Stimulated activated CD8-positive, alpha-beta memory T cell treated with anti-CD3 and anti-CD28 coated beads, Interleukin-2, amount 100 ng/mL, for 1 hour (primary cell): Measurements from ENCODE around the gene OPTC.

Experiments
- DNase-seq, 2 donors: peaks; one replicate each; pipeline ENCODE4 v3.0.0-alpha.2; 2020; ENCODE audit warnings: low read depth in 2 of 2

OPTC gene

GRCh38 chr1:203536575-203536974, 42.6 kb downstream of the OPTC start:
- no peak for DNase-seq

GRCh38 chr1:203536980-203537455, 43.1 kb downstream of the OPTC start:
- DNase-seq: no peak

DNA sequence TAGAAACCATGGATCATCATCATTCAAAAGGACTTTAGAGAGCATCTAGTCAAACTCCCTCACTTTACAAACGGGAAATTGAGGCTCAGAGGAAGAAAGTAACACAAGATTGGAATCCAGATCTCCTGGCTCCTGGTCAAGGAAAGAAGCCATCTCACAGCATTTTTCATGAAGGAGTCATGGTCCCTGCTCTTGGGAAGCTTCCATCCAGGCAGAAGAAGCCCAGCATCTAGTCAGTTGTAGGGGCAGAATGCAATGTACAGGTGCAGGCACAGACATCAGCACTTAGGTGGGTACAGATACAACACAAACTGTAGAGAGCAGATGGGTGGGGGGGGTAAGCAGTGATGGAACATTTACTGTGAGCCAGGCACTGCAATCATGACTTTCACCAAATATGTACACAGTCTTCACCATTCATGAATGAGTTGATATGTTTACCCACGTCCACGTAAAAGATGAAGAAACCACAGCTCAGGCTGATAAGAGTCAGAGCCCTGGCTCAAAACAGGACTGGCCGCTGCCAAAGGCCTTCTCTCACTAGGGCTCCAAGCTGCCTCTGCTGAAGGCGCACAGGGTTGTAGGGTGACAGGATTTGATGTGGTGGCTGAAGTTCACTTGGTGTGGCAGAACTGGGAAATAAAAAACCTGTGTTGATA, 44.0 kb downstream of the OPTC start:
- no peak for DNase-seq

- DNase-seq: no peak
These were observed 44.8 kb downstream of the OPTC start for GRCh38 chr1:203538726-203539125.

DNA sequence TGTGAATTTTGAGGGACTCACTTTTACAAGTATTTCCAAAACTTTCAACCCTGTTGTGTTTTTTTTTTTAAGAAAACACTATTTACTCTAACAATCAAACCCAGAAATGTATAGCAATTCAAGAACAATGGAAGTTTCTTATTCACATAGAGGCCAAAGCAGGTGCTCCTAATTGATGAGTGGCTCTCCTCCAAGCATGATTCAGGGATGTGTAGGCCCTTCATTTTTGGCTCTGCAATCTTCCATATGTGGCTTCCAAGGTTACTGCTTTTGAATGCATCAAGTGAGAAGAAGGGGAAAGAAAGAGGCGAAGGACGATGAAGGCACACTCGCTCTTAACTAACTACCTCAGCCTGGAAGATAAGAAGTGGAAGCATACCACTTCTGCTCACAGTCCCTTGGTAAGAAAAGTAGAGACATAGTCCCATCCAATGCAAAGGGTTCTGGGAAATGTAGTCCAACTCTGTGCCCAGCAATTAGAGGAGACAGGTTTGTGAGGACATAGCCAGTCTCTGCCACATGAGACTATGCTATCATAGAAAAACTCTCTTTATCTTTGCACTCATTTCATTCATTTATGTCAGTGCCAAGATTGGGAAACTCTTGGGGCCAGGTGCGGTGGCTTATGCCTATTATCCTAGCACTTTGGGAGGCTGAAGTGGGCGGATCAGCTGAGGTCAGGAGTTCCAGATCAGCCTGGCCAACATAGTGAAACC, 46.0 kb downstream of the OPTC start:
- no peak for DNase-seq

- no peak for DNase-seq
These were observed 50.5 kb downstream of the OPTC start for GRCh38 chr1:203544485-203544884.

DNA sequence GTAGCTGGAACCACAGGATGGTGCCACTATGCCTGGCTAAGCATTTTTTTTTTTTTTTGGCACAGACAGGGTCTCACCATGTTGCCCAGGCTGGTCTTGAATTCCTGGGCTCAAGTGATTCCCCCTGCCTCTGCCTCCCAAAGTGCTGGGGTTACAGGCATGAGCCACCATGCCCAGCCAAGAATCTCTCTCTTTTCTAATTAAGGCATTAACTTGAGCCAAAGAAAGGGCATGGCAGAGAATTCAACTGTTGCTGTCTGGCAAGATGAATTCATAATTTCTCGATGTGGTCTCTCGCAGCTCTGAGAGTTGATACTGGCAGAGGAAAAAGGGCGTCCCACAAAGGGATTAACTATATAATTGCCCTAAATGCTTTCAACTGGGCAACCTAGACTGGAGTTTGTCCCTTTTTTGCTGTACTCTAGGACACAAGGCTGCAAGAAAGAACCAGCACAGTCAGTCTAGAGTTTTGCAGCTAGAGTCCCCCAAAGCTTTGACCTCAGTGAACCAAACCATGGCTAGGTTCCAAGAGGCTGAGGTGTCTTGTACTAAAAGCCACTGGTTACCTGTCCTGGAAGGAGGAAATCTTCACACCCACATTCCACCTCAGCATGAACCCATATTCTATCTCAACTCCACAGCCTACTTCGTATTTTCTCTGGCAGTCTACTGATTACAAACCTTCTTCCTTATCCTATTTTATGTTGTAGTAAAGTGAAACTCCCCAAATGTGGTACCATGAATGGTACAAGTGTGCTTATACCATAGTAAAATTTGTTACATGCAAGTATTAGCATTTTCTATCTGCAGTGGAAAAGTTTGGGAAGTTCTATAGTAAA, 51.2 kb downstream of the OPTC start:
- DNase-seq: no peak

- DNase-seq: no peak
These were observed 52.3 kb downstream of the OPTC start for GRCh38 chr1:203546274-203546673.

DNA sequence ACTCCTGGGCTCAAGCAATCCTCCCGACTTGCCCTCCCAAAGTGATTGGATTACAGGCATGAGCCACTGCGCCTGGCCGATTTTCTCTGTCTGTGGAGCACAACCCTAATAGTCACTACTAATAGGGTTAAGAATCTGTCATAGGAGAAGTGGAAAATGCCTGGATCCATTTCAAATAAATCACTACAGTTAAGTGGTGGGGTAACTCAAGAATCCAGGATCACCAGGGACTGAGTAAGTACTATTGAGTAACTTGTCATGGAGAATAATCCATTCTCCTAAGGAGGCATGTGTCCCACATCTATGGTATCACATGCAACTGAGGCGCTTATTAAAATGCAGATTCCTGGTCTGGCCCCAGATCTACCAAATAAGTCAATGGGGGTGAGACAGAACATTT, 53.2 kb downstream of the OPTC start:
- DNase-seq: no peak

DNA sequence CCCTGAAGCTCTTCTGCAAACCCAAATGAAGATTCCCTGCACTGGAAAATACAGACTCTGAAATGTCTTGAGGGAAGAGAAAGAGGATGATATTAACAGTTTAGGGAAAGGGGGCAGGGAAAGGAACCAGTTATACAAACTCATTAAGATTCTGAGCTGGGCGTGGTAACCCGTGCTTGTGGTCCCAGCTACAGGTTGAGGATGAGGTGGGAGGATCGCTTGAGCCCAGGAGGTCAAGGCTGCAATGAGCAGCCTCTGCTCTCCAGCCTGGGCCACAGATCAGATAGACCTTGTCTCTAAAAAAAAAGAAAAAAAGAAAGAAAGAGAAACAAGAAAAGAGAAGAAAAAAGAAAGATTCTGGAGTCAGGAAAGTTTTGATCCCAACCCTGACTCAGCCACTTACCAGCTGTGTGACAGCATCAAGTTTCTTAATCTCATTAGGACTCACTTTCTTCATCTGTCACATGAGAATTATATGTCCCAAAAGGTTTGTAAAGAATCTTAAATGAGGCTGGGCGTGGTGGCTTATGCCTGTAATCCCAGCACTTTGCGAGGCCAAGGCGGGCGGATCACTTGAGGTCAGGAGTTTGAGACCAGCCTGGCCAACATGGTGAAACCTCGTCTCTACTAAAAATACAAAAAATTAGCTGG, 53.9 kb downstream of the OPTC start:
- no peak for DNase-seq

- no peak for DNase-seq
These were observed 54.9 kb downstream of the OPTC start for GRCh38 chr1:203548892-203549291.

DNA sequence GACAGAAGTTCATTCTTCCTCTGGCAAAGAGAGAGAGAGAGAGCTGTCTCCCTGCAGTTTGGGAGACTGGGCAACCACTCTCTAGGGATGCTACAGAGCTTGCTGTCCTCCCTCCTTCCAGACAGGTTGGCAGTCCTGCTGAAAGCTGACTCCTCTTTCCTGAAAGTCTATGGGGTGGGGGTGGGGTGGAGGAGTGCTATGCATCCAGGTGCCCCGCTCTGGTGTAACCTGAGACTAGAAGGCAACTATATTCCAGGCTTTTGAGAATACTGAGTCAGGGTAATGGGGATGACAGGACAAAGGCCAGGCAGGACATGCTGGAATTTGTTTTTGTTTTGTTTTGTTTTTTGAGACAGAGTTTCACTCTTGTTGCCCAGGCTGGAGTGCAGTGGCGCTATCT, 55.4 kb downstream of the OPTC start:
- no peak for DNase-seq

DNA sequence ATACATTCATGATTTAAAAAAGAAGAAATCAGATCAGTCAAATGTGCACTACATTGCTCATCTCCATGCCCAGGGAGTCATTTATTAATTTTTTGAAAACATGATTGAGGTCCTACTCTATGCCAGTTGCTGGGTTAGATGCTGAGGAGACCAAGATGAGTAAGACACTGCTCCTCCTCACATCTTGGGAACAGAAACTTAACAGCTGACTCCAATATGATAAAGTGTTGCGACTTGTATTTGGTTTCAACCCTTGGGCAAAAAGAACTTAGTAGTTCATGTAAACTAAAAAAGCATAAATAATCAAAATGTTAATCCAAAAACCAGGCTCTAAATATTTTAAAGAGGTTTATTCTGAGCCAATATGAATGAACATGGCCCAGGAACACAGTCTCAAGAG, 56.9 kb downstream of the OPTC start:
- no peak for DNase-seq

DNA sequence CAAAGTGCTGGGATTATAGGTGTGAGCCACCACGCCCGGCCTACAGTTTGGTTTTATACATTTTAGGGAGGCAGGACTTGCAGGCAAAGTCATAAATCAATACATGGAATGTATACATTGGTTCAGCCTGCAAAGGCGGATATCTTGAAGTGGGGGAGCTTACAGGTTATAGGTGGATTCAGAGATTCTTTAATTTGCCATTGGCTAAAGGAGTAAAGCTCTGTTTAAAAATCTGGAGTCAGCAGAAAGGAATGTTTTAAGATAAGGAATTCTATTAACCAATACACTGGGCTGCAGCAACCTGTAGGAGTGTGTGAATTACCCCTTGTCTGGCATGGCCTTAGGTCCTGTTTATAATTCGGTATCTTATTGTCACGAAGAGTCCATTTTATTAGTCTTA, 57.6 kb downstream of the OPTC start:
- no peak for DNase-seq

- DNase-seq: no peak
These were observed 59.5 kb downstream of the OPTC start for GRCh38 chr1:203553496-203553895.

DNA sequence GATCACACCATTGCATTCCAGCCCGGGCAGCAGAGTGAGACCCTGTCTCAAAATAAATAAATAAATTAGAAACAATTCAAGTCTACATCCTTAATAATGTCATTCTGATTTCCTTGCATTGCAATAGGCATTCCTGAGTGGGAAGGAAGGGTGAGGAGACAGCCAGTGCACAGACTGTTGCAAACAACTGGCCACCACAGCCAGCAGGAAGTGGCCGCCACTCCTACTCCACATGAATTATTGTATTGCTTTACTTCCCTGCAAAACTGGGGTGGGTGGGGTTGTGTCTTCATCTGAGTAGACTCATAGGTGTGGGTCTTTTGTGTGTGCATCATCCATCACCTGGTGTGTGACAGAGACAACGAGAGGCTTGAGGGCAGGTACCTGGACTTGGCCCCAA, 60.1 kb downstream of the OPTC start:
- no peak for DNase-seq

DNA sequence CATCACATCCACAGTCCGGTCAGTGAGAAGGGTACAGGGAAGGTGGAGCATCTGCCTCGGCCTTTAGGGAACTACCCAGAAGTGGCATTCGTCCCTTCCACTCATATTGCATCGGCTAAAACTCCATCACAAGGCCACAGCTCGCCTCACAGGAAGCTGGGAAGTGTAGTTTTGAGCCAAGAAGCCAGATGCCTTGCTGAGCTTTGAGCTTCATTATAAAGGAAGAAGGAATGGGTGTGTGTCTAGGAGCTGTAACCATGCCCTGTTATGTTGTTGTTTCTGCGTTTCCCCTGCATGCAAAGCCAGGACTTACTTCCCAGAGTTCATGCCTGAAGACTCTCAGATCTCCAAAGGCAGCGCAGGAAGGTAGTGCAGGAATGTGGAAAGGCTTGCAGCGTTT, 61.1 kb downstream of the OPTC start:
- no peak for DNase-seq

- DNase-seq: no peak
These were observed 61.6 kb downstream of the OPTC start for GRCh38 chr1:203555511-203556046.

DNA sequence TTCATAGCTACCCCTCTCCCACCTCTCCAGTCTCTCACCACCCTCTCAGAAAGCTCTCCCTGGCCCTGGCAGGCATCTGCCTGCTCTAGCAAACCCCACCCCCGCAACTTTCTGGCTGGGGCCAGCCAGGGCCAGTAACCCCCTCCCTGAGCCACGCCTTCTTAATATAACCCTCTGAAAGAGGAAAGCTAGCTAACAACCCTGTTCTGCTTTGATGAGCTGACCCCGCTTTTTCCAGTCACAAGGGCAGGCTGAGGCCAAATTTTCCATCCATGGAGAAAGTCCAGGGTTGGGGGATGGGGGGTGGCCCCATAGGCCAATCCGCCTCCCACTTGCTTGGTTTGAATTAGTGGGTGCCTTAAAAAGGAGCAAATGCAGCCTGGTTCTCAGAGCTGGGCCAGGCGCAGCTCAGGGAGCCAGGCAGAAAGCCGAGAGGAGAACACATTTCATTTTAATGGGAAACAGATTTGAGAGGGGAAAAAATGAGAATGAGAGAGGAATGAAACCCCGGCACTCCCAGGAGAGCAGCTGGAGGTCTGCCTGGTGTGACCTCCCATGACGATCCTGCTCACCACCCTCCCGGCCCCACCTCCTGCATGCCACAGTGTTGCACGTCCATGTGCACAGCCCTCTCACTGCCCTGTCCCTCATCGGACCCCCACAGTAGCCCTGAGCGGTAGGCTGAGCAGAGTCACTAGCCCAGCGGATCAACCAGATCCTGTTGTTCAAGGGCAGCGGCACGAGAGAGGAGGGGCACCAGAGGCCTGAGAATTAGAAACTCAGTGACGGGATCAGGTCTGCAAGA, 62.3 kb downstream of the OPTC start:
- DNase-seq: no peak

- DNase-seq: no peak
These were observed 63.4 kb downstream of the OPTC start for GRCh38 chr1:203557390-203557789.
